ENCODE results near the gene MAPK8.
"Not testable (repeated sequence)": the region's sequence is repeated elsewhere in the genome, so short reads cannot be mapped to it uniquely, and the experiment has no call there.

MAPK8 gene

GRCh38 chr10:48389846-48390557, 83.5 kb downstream of the MAPK8 start:
- DNase-seq, result no peak

- no peak for DNase-seq
Observed at GRCh38 chr10:48390558-48390871, 84.0 kb downstream of the MAPK8 start.

GRCh38 chr10:48390933-48391845, 84.7 kb downstream of the MAPK8 start:
- DNase-seq, result peak; percentile 1

GRCh38 chr10:48391994-48392393, 85.5 kb downstream of the MAPK8 start:
- DNase-seq, result no peak

GRCh38 chr10:48398261-48398660, 91.8 kb downstream of the MAPK8 start:
- no peak for DNase-seq

GRCh38 chr10:48399056-48399541, 92.6 kb downstream of the MAPK8 start:
- no peak for DNase-seq

- no peak for DNase-seq
Observed at GRCh38 chr10:48399551-48399950, 93.1 kb downstream of the MAPK8 start.

GRCh38 chr10:48400129-48400849, 93.8 kb downstream of the MAPK8 start:
- DNase-seq, result no peak

- DNase-seq, result no peak
Observed at GRCh38 chr10:48400850-48401220, 94.4 kb downstream of the MAPK8 start.

GRCh38 chr10:48404646-48405045, 98.2 kb downstream of the MAPK8 start:
- no peak for DNase-seq

GRCh38 chr10:48406204-48406603, 99.7 kb downstream of the MAPK8 start:
- no peak for DNase-seq

- no peak for DNase-seq
Observed at GRCh38 chr10:48406658-48407057, 100.2 kb downstream of the MAPK8 start.

GRCh38 chr10:48410503-48410902, 104.0 kb downstream of the MAPK8 start:
- no peak for DNase-seq

- DNase-seq, result no peak
Observed at GRCh38 chr10:48411510-48411909, 105.0 kb downstream of the MAPK8 start.

GRCh38 chr10:48412081-48412480, 105.6 kb downstream of the MAPK8 start:
- no peak for DNase-seq

- no peak for DNase-seq
Observed at GRCh38 chr10:48412933-48413332, 106.5 kb downstream of the MAPK8 start.

GRCh38 chr10:48414160-48414559, 107.7 kb downstream of the MAPK8 start:
- DNase-seq, result no peak

- DNase-seq, result no peak
Observed at GRCh38 chr10:48414778-48415177, 108.3 kb downstream of the MAPK8 start.

- no peak for DNase-seq
Observed at GRCh38 chr10:48416584-48417232, 110.2 kb downstream of the MAPK8 start.

GRCh38 chr10:48417374-48417773, 110.9 kb downstream of the MAPK8 start:
- no peak for DNase-seq

GRCh38 chr10:48418189-48418788, 111.8 kb downstream of the MAPK8 start:
- no peak for DNase-seq

- DNase-seq, result no peak
Observed at GRCh38 chr10:48419714-48420113, 113.2 kb downstream of the MAPK8 start.

- DNase-seq, result not testable (repeated sequence)
Observed at GRCh38 chr10:48421862-48422261, 115.4 kb downstream of the MAPK8 start.

Data from CD4-positive, alpha-beta T cell treated with Interleukin-21 for 1 hour (primary cell).